IMR-90 (cell line): ENCODE measurements around the gene THAP12. TPM values are rescaled to one million over a fixed set of nuclear protein-coding genes. Genes with fewer than 3 reads are reported as not detected.

ENCODE experiments used
- ATAC-seq: fragments of 200-7000 bp; cut with Tn5 transposase; 2 replicates; pipeline ENCODE4 v1.9.1; 2020; ENCODE audit warnings: low read depth, mild to moderate bottlenecking, moderate library complexity
- BruUV-seq: library from RNA; stranded (reverse); fragments of 400-500 nt; replicated peaks from 2 replicates; lab custom pipeline; 2021; lab: Mats Ljungman, UMichigan
- CTCF ChIA-PET: fragments of 300-600 bp; formaldehyde crosslinking; extraction: SDS; loops from one replicate; lab custom pipeline; 2021; ENCODE audit warnings: antibody characterized with exemption; lab: Yijun Ruan, JAX
- POLR2A ChIA-PET: fragments of 300-600 bp; sonication (Branson Sonifier 250); formaldehyde crosslinking; loops from one replicate; lab custom pipeline; 2022; ENCODE audit warnings: antibody characterized with exemption; ENCODE audit not compliant: unreplicated experiment; lab: Charles Lee
- DNase-seq: peaks from one replicate; pipeline ENCODE4 v3.0.0; 2013
- H2AFZ ChIP-seq: replicated peaks from 2 replicates; pipeline ENCODE3; 2013; ENCODE audit warnings: low read length, mild to moderate bottlenecking; ENCODE audit not compliant: poor library complexity
- H2AK5ac ChIP-seq: 2 replicates; pipeline ENCODE4 v1.6.1; 2013; ENCODE audit warnings: low read depth, low read length, inconsistent platforms
- H2AK9ac ChIP-seq: replicated peaks from 2 replicates; pipeline ENCODE3; 2013; ENCODE audit warnings: mild to moderate bottlenecking, low read depth, low read length, moderate library complexity; ENCODE audit not compliant: poor library complexity
- H2BK120ac ChIP-seq: 2 replicates; pipeline ENCODE4 v1.6.1; 2013; ENCODE audit warnings: low read depth, low read length, inconsistent platforms
- H2BK15ac ChIP-seq: 3 replicates; pipeline ENCODE4 v1.6.1; 2013; ENCODE audit warnings: low read depth, low read length, inconsistent platforms
- H2BK20ac ChIP-seq: 2 replicates; pipeline ENCODE4 v1.6.1; 2013; ENCODE audit warnings: low read depth, mild to moderate bottlenecking, inconsistent platforms, low read length, moderate library complexity
- H2BK5ac ChIP-seq: 2 replicates; pipeline ENCODE4 v1.6.1; 2013; ENCODE audit warnings: mild to moderate bottlenecking, low read depth, low read length, inconsistent platforms; ENCODE audit not compliant: poor library complexity, severe bottlenecking
- H3K14ac ChIP-seq: replicated peaks from 2 replicates; pipeline ENCODE4 v1.6.1; 2013; ENCODE audit warnings: low read depth, low read length, inconsistent platforms
- H3K18ac ChIP-seq: 2 replicates; pipeline ENCODE4 v1.6.1; 2013; ENCODE audit warnings: low read depth, low read length, control low read depth
- H3K23ac ChIP-seq: 2 replicates; pipeline ENCODE4 v1.6.1; 2013; ENCODE audit warnings: low read depth, low read length, inconsistent platforms
- H3K27ac ChIP-seq: 2 replicates; pipeline ENCODE4 v1.5.1; 2013; ENCODE audit warnings: mild to moderate bottlenecking, control low read depth, low read length; ENCODE audit not compliant: insufficient read depth
- H3K27me3 ChIP-seq: 2 replicates; pipeline ENCODE4 v1.6.1; 2013; ENCODE audit warnings: low read length; ENCODE audit not compliant: control insufficient read depth, insufficient read depth
- H3K36me3 ChIP-seq: 2 replicates; pipeline ENCODE4 v1.6.1; 2013; ENCODE audit warnings: low read length, mixed read lengths; ENCODE audit not compliant: control insufficient read depth, insufficient read depth
- H3K4ac ChIP-seq: 2 replicates; pipeline ENCODE4 v1.6.1; 2013; ENCODE audit warnings: low read depth, low read length, inconsistent platforms
- H3K4me1 ChIP-seq: 2 replicates; pipeline ENCODE4 v1.6.1; 2013; ENCODE audit warnings: low read length, mixed read lengths; ENCODE audit not compliant: control insufficient read depth, insufficient read depth
- H3K4me2 ChIP-seq: 2 replicates; pipeline ENCODE4 v1.6.1; 2013; ENCODE audit warnings: low read depth, mild to moderate bottlenecking, control low read depth, low read length, moderate library complexity
- H3K4me3 ChIP-seq: 2 replicates; pipeline ENCODE4 v1.5.1; 2013; ENCODE audit warnings: low read depth, mild to moderate bottlenecking, control low read depth, low read length, moderate library complexity; ENCODE audit not compliant: insufficient read depth
- H3K56ac ChIP-seq: 2 replicates; pipeline ENCODE4 v1.6.1; 2013; ENCODE audit warnings: low read length, inconsistent platforms; ENCODE audit not compliant: insufficient read depth; ENCODE audit errors: extremely low read depth
- H3K79me1 ChIP-seq, 2 experiments: 2 replicates each; pipeline ENCODE4 v1.6.1; 2013; ENCODE audit warnings: low read length in 2 of 2, inconsistent platforms in 1 of 2, low read depth in 1 of 2
- H3K9ac ChIP-seq: 2 replicates; pipeline ENCODE4 v1.6.1; 2013; ENCODE audit warnings: low read depth, low read length, control low read depth
- H3K9me1 ChIP-seq: 2 replicates; pipeline ENCODE4 v1.6.1; 2013; ENCODE audit warnings: low read length, inconsistent platforms; ENCODE audit not compliant: insufficient read depth
- H3K9me3 ChIP-seq: 2 replicates; pipeline ENCODE4 v1.6.1; 2013; ENCODE audit warnings: low read length; ENCODE audit not compliant: control insufficient read depth, insufficient read depth
- H4K20me1 ChIP-seq: 2 replicates; pipeline ENCODE4 v1.6.1; 2013; ENCODE audit warnings: low read length, inconsistent platforms; ENCODE audit not compliant: insufficient read depth
- H4K5ac ChIP-seq: 2 replicates; pipeline ENCODE4 v1.6.1; 2013; ENCODE audit warnings: mild to moderate bottlenecking, low read depth, low read length, control low read depth
- H4K8ac ChIP-seq, 2 experiments: 2 replicates each; pipeline ENCODE4 v1.6.1; 2013; ENCODE audit warnings: low read depth in 2 of 2, low read length in 2 of 2, control low read depth in 1 of 2, inconsistent platforms in 1 of 2
- H4K91ac ChIP-seq: 2 replicates; pipeline ENCODE4 v1.6.1; 2013; ENCODE audit warnings: low read depth, low read length, inconsistent platforms; ENCODE audit not compliant: insufficient read depth
- BHLHE40 ChIP-seq: fragments of 150-350 bp; IDR thresholded peaks from 2 replicates; pipeline ENCODE4 v1.6.1; 2016; ENCODE audit warnings: mild to moderate bottlenecking, low read depth, low read length
- MAZ ChIP-seq: IDR thresholded peaks from 2 replicates; pipeline ENCODE4 v1.6.1; 2012; ENCODE audit warnings: low read depth, mild to moderate bottlenecking, low read length, improper control_type of control experiment, moderate library complexity, borderline replicate concordance
- POLR2A ChIP-seq: IDR thresholded peaks from 2 replicates; pipeline ENCODE4 v1.6.1; 2012; ENCODE audit warnings: mild to moderate bottlenecking, low read depth, low read length
- WGBS, 2 experiments: methylation state at CpG; one replicate each; pipeline versions ENCODE4 v1.1.5 to v1.1.7; 2013; ENCODE audit warnings: missing lambda C conversion rate in 2 of 2; ENCODE audit not compliant: insufficient read length in 1 of 2; ENCODE audit errors: extremely low coverage in 2 of 2; 5-methylcytosine and 5-hydroxymethylcytosine counted together
- dilution Hi-C: fragments of 300-500 bp; cut with HindIII; formaldehyde crosslinking; loops from one replicate; pipeline ENCODE4 v1.14.3; 2018; ENCODE audit warnings: low sequenced_read_pairs; ENCODE audit not compliant: unreplicated experiment
- in situ Hi-C: fragments of 300-500 bp; cut with MboI; formaldehyde crosslinking; loops from 3 replicates; pipeline ENCODE4 v1.14.3; 2019; ENCODE audit warnings: low sequenced_read_pairs, inconsistent platforms, mixed read lengths
- intact Hi-C: fragments of 100-400 bp; cut with micrococcal nuclease; formaldehyde crosslinking; loops from 2 replicates; pipeline ENCODE4 v1.10.0; 2022
- polyA plus RNA-seq, 3 experiments: library from polyadenylated mRNA; depleted of rRNA; stranded (reverse); fragments of >200 nt; gene quantifications; 2 replicates each; pipeline ENCODE4 v1.2.3, GENCODE V29; 2012; ENCODE audit warnings: low replicate concordance in 1 of 3
- total RNA-seq: library from RNA; depleted of rRNA; stranded (reverse); fragments of >200 nt; gene quantifications from 2 replicates; pipeline ENCODE4 v1.2.3, GENCODE V29; 2012

The THAP12 gene
- total and polyA plus RNA-seq, 2 of the 4 experiments (the other 2 are of a cell fraction) = 25.1 to 27.3 TPM

- H2BK120ac ChIP-seq = no peak overlapping the region
- CTCF ChIA-PET = interaction anchor here (0.9 kb wide), 1 partner anchor 113 kb away, joined by 3 read pairs; no protein-coding TSS in a partner anchor
- no peak overlapping the region for H2BK5ac ChIP-seq
- H3K9ac ChIP-seq = no peak overlapping the region
- H3K4me3 ChIP-seq = no peak overlapping the region
- no peak overlapping the region for H4K91ac ChIP-seq
- H3K56ac ChIP-seq = no peak overlapping the region
- no peaks in the 10 kb centered on the region for H3K36me3 ChIP-seq
- H3K4ac ChIP-seq = no peak overlapping the region
- no peaks in the 10 kb centered on the region for H3K9me1 ChIP-seq
- H3K18ac ChIP-seq = no peak overlapping the region
- no peak overlapping the region for H4K8ac ChIP-seq
- TF ChIP-seq POLR2A = no peak
- TF ChIP-seq MAZ = no peak
- no peak for TF ChIP-seq BHLHE40
- in situ Hi-C loops = no loop called here
- no peak overlapping the region for H3K14ac ChIP-seq
- H2AFZ ChIP-seq = no peak overlapping the region
- H4K5ac ChIP-seq = no peak overlapping the region
- POLR2A ChIA-PET = no interaction called here
- BruUV-seq = no TSS peak
- intact Hi-C loops = no loop called here
- no peak overlapping the region for H2BK20ac ChIP-seq
- ATAC-seq = no peak
- no peaks in the 10 kb centered on the region for H3K79me1 ChIP-seq
- H2AK5ac ChIP-seq = no peak overlapping the region
- no peak overlapping the region for H2BK15ac ChIP-seq
- H3K4me2 ChIP-seq = no peak overlapping the region
- dilution Hi-C loops = no loop called here
- H3K4me1 ChIP-seq = no peaks in the 10 kb centered on the region
- H3K27me3 ChIP-seq = peaks cover 41% of the 10 kb centered on the region
- DNase-seq = no peak
- no peak overlapping the region for H3K27ac ChIP-seq
- no peaks in the 10 kb centered on the region for H4K20me1 ChIP-seq
- WGBS, 2 experiments = 50% methylated on average over 4 of the region's 8 CpGs; no CpG with 5 or more reads in 1 of the 2 experiments
- no peak overlapping the region for H2AK9ac ChIP-seq
- no peak overlapping the region for H3K23ac ChIP-seq
- no peaks in the 10 kb centered on the region for H3K9me3 ChIP-seq
Measured at GRCh38 chr11:76321340-76321739, 59.6 kb downstream of the THAP12 start.
